ENCODE results near the gene SBF1.

The SBF1 gene

GRCh38 chr22:50445880-50446707, 28.7 kb downstream of the SBF1 start:
- no peak overlapping the region for H3K9ac ChIP-seq
- TF ChIP-seq CTCF (conservative IDR thresholded peaks at IDR 0.05; ENCODE audit: low read depth, low read length), result no peak
- no peaks in the 10 kb centered on the region for H3K27me3 ChIP-seq (ENCODE audit: insufficient read depth, low read depth)
- H3K4me1 ChIP-seq (ENCODE audit: low read depth, poor library complexity, severe bottlenecking), result no peaks in the 10 kb centered on the region
- H4K20me1 ChIP-seq (ENCODE audit: insufficient read depth), result no peaks in the 10 kb centered on the region
- H3K27ac ChIP-seq, result no peak overlapping the region
- H3K4me2 ChIP-seq, result no peak overlapping the region
- no peaks in the 10 kb centered on the region for H3K79me2 ChIP-seq (ENCODE audit: insufficient read depth, low read depth)
- H3K36me3 ChIP-seq (ENCODE audit: insufficient read depth), result peaks cover 2% of the 10 kb centered on the region; the same call in 1 of the 2 replicates
- no peak overlapping the region for H2AFZ ChIP-seq (ENCODE audit: low read depth)
- no peak overlapping the region for H3K4me3 ChIP-seq (IDR thresholded peaks at IDR 0.05; ENCODE audit: insufficient read depth, low read depth, low read length)

- no peaks in the 10 kb centered on the region for H3K4me1 ChIP-seq (ENCODE audit: low read depth, poor library complexity, severe bottlenecking)
- H3K27me3 ChIP-seq (ENCODE audit: insufficient read depth, low read depth), result no peaks in the 10 kb centered on the region
- no peaks in the 10 kb centered on the region for H4K20me1 ChIP-seq (ENCODE audit: insufficient read depth)
- H3K4me2 ChIP-seq, result no peak overlapping the region
- H3K4me3 ChIP-seq (IDR thresholded peaks at IDR 0.05; ENCODE audit: insufficient read depth, low read depth, low read length), result no peak overlapping the region
- no peak overlapping the region for H3K27ac ChIP-seq
- no peak overlapping the region for H2AFZ ChIP-seq (ENCODE audit: low read depth)
- peaks cover 2% of the 10 kb centered on the region; the same call in 1 of the 2 replicates for H3K36me3 ChIP-seq (ENCODE audit: insufficient read depth)
- H3K9ac ChIP-seq, result no peak overlapping the region
- H3K79me2 ChIP-seq (ENCODE audit: insufficient read depth, low read depth), result no peaks in the 10 kb centered on the region
- TF ChIP-seq CTCF (conservative IDR thresholded peaks at IDR 0.05; ENCODE audit: low read depth, low read length), result no peak
These were observed 29.6 kb downstream of the SBF1 start for GRCh38 chr22:50445071-50445879.

DNA sequence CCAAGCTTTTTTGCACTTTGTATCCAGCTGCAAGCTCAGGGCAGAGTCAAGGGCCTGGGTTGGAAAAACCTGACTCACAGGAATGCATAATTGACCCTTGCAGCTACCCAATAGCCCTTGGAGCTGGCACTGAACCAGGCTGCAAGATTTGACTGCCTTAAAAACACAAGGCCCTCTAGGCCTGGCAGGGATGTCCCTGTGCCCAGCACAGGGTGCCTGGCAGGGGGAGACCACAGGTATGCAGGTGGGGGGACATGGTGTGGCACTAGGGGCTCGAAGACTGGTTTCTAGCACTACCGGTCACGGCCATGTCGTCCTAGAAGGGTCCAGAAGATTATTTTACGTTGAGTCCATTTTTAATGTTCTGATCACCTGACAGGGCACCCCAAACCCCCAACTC, 30.2 kb downstream of the SBF1 start:
- H3K4me2 ChIP-seq, result no peak overlapping the region
- H3K4me3 ChIP-seq (IDR thresholded peaks at IDR 0.05; ENCODE audit: insufficient read depth, low read depth, low read length), result no peak overlapping the region
- H2AFZ ChIP-seq (ENCODE audit: low read depth), result no peak overlapping the region
- no peaks in the 10 kb centered on the region for H3K4me1 ChIP-seq (ENCODE audit: low read depth, poor library complexity, severe bottlenecking)
- peaks cover 2% of the 10 kb centered on the region; the same call in 1 of the 2 replicates for H3K36me3 ChIP-seq (ENCODE audit: insufficient read depth)
- no peaks in the 10 kb centered on the region for H4K20me1 ChIP-seq (ENCODE audit: insufficient read depth)
- no peaks in the 10 kb centered on the region for H3K27me3 ChIP-seq (ENCODE audit: insufficient read depth, low read depth)
- TF ChIP-seq CTCF (conservative IDR thresholded peaks at IDR 0.05; ENCODE audit: low read depth, low read length), result no peak
- H3K9ac ChIP-seq, result no peak overlapping the region
- no peak overlapping the region for H3K27ac ChIP-seq
- H3K79me2 ChIP-seq (ENCODE audit: insufficient read depth, low read depth), result no peaks in the 10 kb centered on the region

DNA sequence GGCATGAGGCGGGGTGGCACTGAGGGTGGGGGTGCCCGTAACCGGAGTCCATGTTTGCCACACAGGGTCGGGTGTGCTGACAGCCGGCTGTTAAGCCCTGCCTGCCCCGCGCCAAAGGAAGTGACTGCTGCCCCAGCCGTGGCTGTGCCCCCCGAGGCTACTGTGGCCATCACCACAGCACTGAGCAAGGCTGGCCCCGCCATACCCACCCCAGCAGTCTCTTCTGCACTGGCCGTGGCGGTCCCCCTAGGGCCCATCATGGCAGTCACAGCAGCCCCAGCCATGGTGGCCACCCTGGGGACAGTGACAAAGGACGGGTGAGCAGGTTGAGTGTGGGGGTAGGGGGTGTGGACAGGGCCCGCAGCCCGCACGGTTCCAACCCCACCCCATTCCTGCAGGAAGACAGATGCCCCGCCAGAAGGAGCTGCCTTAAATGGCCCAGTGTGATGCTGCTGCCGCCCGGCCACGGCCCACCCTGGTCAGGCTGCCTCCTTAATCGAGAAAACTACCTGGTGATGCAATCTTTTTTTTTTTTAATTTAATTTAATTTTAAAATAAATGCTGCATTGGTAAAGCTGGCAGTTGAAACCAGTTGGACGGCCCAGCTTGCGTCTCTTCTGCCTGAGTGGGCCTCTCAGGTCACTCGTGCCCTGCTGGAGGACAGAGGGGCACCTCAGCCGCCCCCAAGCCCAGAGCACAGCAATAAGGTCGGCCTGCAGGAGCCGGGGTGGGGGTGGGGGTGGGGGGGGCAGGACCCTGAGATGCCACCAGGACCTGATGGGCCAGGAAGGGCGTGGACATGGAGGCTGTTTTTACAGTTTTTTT, 30.8 kb downstream of the SBF1 start:
- Histone ChIP-seq H4K20me1 (ENCODE audit: insufficient read depth) (no peaks in the 10 kb centered on the region), H3K79me2 (ENCODE audit: insufficient read depth, low read depth) (no peaks in the 10 kb centered on the region), H3K27me3 (ENCODE audit: insufficient read depth, low read depth) (no peaks in the 10 kb centered on the region), H2AFZ (ENCODE audit: low read depth) (no peak overlapping the region), H3K4me3 (IDR thresholded peaks at IDR 0.05; ENCODE audit: insufficient read depth, low read depth, low read length) (no peak overlapping the region), H3K27ac (no peak overlapping the region), H3K9ac (no peak overlapping the region), H3K36me3 (ENCODE audit: insufficient read depth) (peaks cover 2% of the 10 kb centered on the region; the same call in 1 of the 2 replicates), H3K4me2 (no peak overlapping the region), H3K4me1 (ENCODE audit: low read depth, poor library complexity, severe bottlenecking) (no peaks in the 10 kb centered on the region)
- TF ChIP-seq CTCF (conservative IDR thresholded peaks at IDR 0.05; ENCODE audit: low read depth, low read length), result no peak

All from KMS-11 (cell line).